HepG2 (cell line): Measurements from ENCODE around the gene RNASE2. TPM values are rescaled to one million over a fixed set of nuclear protein-coding genes. Genes with fewer than 3 reads are reported as not detected.
A peak's percentile ranks its signal among the peaks of the same experiment; 100 is the strongest.

ENCODE experiments used
- ETV5 ChIP-seq: IDR thresholded peaks from 2 replicates; pipeline ENCODE4 v1.6.1; 2018; ENCODE audit warnings: missing biosample characterization, missing genetic modification reagents, inconsistent platforms, borderline replicate concordance
- FOXA1 ChIP-seq, 2 experiments: fragments of 450-650 bp in 1 of 2; sonication (generic) in 1 of 2; formaldehyde crosslinking in 1 of 2; IDR thresholded peaks; 2 replicates each; pipeline versions ENCODE4 v1.4.0 to v1.6.1; 2016 to 2020; ENCODE audit warnings: missing genetic modification reagents in 1 of 2
- GABPB1 ChIP-seq: IDR thresholded peaks from 2 replicates; pipeline ENCODE4 v1.6.1; 2016; ENCODE audit warnings: mild to moderate bottlenecking, missing genetic modification reagents, moderate library complexity, missing compliant biosample characterization
- JUND ChIP-seq: sonication (generic); formaldehyde crosslinking; IDR thresholded peaks from 2 replicates; pipeline ENCODE4 v1.8.0; 2022; ENCODE audit warnings: mild to moderate bottlenecking, missing genetic modification reagents
- MYC ChIP-seq: sonication (generic); formaldehyde crosslinking; IDR thresholded peaks from 2 replicates; pipeline ENCODE4 v1.9.0; 2021; ENCODE audit warnings: missing genetic modification reagents, borderline replicate concordance
- PAWR ChIP-seq: sonication (generic); formaldehyde crosslinking; IDR thresholded peaks from 2 replicates; pipeline ENCODE4 v1.4.0; 2020; ENCODE audit warnings: missing genetic modification reagents, mild to moderate bottlenecking, borderline replicate concordance
- SP140L ChIP-seq: sonication (generic); formaldehyde crosslinking; IDR thresholded peaks from 2 replicates; pipeline ENCODE4 v1.4.0; 2020; ENCODE audit warnings: missing genetic modification reagents, borderline replicate concordance
- TARDBP ChIP-seq: sonication (generic); formaldehyde crosslinking; IDR thresholded peaks from 2 replicates; pipeline ENCODE4 v1.8.0; 2022; ENCODE audit warnings: mild to moderate bottlenecking, missing genetic modification reagents
- TCF7L2 ChIP-seq: IDR thresholded peaks from 2 replicates; pipeline ENCODE4 v1.6.1; 2011; ENCODE audit warnings: mild to moderate bottlenecking, low read depth, low read length, moderate library complexity
- U2AF2 ChIP-seq: fragments of 200-400 bp; formaldehyde crosslinking; IDR thresholded peaks from 2 replicates; pipeline ENCODE4 v1.6.1; 2017; ENCODE audit warnings: low read depth, mild to moderate bottlenecking, low read length
- ZFP36L2 ChIP-seq: sonication (generic); formaldehyde crosslinking; IDR thresholded peaks from 2 replicates; pipeline ENCODE4 v1.4.0; 2020; ENCODE audit warnings: missing genetic modification reagents
- ZNF121 ChIP-seq: sonication (generic); formaldehyde crosslinking; IDR thresholded peaks from 2 replicates; pipeline ENCODE4 v1.5.0; 2020; ENCODE audit warnings: mild to moderate bottlenecking, missing genetic modification reagents
- ZNF207 ChIP-seq: fragments of 450-650 bp; IDR thresholded peaks from 2 replicates; pipeline ENCODE4 v1.6.1; 2016; ENCODE audit warnings: antibody characterized with exemption, borderline replicate concordance
- ZNF367 ChIP-seq: sonication (generic); formaldehyde crosslinking; IDR thresholded peaks from 2 replicates; pipeline ENCODE4 v1.4.0; 2020; ENCODE audit warnings: missing genetic modification reagents, borderline replicate concordance
- ZNF446 ChIP-seq: sonication (generic); formaldehyde crosslinking; IDR thresholded peaks from 2 replicates; pipeline ENCODE4 v1.5.0; 2020; ENCODE audit warnings: mild to moderate bottlenecking, missing genetic modification reagents
- ZNF496 ChIP-seq: sonication (generic); formaldehyde crosslinking; IDR thresholded peaks from 2 replicates; pipeline ENCODE4 v1.8.1; 2023; ENCODE audit warnings: mild to moderate bottlenecking, moderate library complexity, missing genetic modification reagents; ENCODE audit not compliant: insufficient replicate concordance
- ZNF530 ChIP-seq: sonication (generic); formaldehyde crosslinking; IDR thresholded peaks from 2 replicates; pipeline ENCODE4 v1.5.0; 2020; ENCODE audit warnings: low read depth, mild to moderate bottlenecking, missing genetic modification reagents
- ZNF569 ChIP-seq: sonication (generic); formaldehyde crosslinking; IDR thresholded peaks from 2 replicates; pipeline ENCODE4 v1.5.0; 2020; ENCODE audit warnings: mild to moderate bottlenecking, missing genetic modification reagents, moderate library complexity, borderline replicate concordance
- ZNF577 ChIP-seq: sonication (generic); formaldehyde crosslinking; IDR thresholded peaks from 2 replicates; pipeline ENCODE4 v1.4.0; 2020; ENCODE audit warnings: mild to moderate bottlenecking, low read depth, missing genetic modification reagents, borderline replicate concordance
- ZNF598 ChIP-seq: sonication (generic); formaldehyde crosslinking; IDR thresholded peaks from 2 replicates; pipeline ENCODE4 v1.5.1; 2020; ENCODE audit warnings: mild to moderate bottlenecking, missing genetic modification reagents, borderline replicate concordance
- ZNF605 ChIP-seq: sonication (generic); formaldehyde crosslinking; IDR thresholded peaks from 2 replicates; pipeline ENCODE4 v1.8.0; 2022; ENCODE audit warnings: mild to moderate bottlenecking, missing genetic modification reagents
- ZNF777 ChIP-seq: sonication (generic); formaldehyde crosslinking; IDR thresholded peaks from 2 replicates; pipeline ENCODE4 v1.4.0; 2020; ENCODE audit warnings: missing genetic modification reagents
- ZNF878 ChIP-seq: sonication (generic); formaldehyde crosslinking; IDR thresholded peaks from 2 replicates; pipeline ENCODE4 v1.8.1; 2023; ENCODE audit warnings: mild to moderate bottlenecking, missing genetic modification reagents, moderate library complexity
- ZNF883 ChIP-seq: sonication (generic); formaldehyde crosslinking; IDR thresholded peaks from 2 replicates; pipeline ENCODE4 v1.5.1; 2020; ENCODE audit warnings: mild to moderate bottlenecking, missing genetic modification reagents; ENCODE audit errors: not compliant biosample characterization
- polyA plus RNA-seq, 8 experiments: library from polyadenylated mRNA; depleted of rRNA in 3 of 8; stranded (reverse) in 7 of 8; unstranded in 1 of 8; fragments of >200 nt; fragmentation: Illumina TruSeq in 4 of 8; extraction: Trizol in 4 of 8; gene quantifications; 2 replicates each; pipeline versions ENCODE4 v1.2.1 to v1.2.3, GENCODE V29; 2011 to 2016; ENCODE audit warnings: low read depth in 4 of 8, missing spikeins in 1 of 8, mixed read lengths in 1 of 8; ENCODE audit not compliant: insufficient read depth in 1 of 8
- total RNA-seq, 5 experiments: library from RNA; depleted of rRNA; stranded (reverse); fragments of >200 nt; fragmentation: Illumina TruSeq; extraction: Trizol; gene quantifications; 2 replicates each; pipeline ENCODE4 v1.2.3, GENCODE V29; 2016; ENCODE audit warnings: low read depth in 1 of 5
- TF ChIP-seq, protein P1 (sequence below): IDR thresholded peaks from 2 replicates; pipeline ENCODE4 v1.6.1; 2018; ENCODE audit warnings: missing genetic modification reagents, mild to moderate bottlenecking, missing compliant biosample characterization
- TF ChIP-seq, protein P2 (sequence below): IDR thresholded peaks from 2 replicates; pipeline ENCODE4 v1.6.1; 2016
- TF ChIP-seq, protein P3 (sequence below): sonication (generic); formaldehyde crosslinking; IDR thresholded peaks from 2 replicates; pipeline ENCODE4 v1.4.0; 2020; ENCODE audit warnings: missing genetic modification reagents
- TF ChIP-seq, protein P4 (sequence below): sonication (generic); formaldehyde crosslinking; IDR thresholded peaks from 2 replicates; pipeline ENCODE4 v1.8.1; 2023; ENCODE audit warnings: mild to moderate bottlenecking, missing genetic modification reagents, borderline replicate concordance

Gene RNASE2
- total and polyA plus RNA-seq, 2 of the 13 experiments (the other 11 are each of a cell fraction or from before 2014, with no cell fraction given) = 0.69 TPM; not detected in 1

DNA sequence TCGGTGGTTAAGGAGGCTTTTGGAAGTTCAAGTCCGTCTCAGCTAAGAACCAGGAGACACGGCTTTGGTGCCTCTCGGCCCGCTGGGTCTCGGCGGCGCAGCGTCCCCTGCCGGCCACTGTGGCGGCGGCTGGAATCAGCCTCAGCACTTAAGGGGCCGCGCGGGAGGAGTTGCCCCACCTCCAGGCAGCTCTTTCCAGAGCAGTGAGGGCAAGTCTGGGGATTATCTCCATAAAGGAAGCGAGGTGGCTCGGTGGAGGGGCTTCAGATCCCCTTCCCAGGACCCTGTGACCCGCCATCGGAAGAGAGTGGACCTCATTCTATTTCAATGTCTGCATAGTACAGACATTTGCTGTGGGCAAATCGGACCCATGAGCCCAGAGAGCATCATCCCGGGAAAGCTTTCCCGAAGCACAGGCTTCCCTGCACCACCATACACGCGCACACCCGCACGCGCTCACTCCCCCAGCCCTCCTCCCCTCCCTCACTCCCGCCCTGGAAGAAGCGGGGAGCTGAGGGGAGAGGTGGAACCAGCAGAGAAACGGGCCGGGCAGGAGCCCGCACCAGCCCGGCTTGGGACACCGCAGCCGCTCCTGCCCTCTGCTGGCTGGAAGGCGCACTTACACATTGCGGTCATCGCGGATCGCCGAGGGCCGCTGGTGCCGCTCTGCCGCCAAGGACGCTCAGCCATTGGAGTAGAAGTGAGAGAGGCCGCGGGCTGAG lies 15.9 kb downstream of the RNASE2 start (continued):
- TF ChIP-seq, protein P1, sequence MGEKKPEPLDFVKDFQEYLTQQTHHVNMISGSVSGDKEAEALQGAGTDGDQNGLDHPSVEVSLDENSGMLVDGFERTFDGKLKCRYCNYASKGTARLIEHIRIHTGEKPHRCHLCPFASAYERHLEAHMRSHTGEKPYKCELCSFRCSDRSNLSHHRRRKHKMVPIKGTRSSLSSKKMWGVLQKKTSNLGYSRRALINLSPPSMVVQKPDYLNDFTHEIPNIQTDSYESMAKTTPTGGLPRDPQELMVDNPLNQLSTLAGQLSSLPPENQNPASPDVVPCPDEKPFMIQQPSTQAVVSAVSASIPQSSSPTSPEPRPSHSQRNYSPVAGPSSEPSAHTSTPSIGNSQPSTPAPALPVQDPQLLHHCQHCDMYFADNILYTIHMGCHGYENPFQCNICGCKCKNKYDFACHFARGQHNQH (CRISPR knock-in tag) = peak; percentile 11; the same call in 1 of the 2 replicates
- TF ChIP-seq ZNF367 (no peak), ZNF496 (CRISPR knock-in tag) (no peak), ZNF569 (CRISPR knock-in tag) (no peak), JUND (CRISPR knock-in tag) (no peak), ZNF605 (CRISPR knock-in tag) (peak; percentile 94), TARDBP (CRISPR knock-in tag) (peak; percentile 50; the same call in 1 of the 2 replicates), ZNF878 (CRISPR knock-in tag) (no peak), FOXA1 (IDR thresholded peaks at IDR 0.05) (no peak), FOXA1 (CRISPR knock-in tag; IDR thresholded peaks at IDR 0.05) (0 out of 2 replicates have a peak, but pooled peaks have one; percentile 16), ZNF121 (CRISPR knock-in tag) (no peak), SP140L (peak; percentile 55; the same call in 1 of the 2 replicates), TCF7L2 (no peak), ZNF207 (no peak), ZNF530 (CRISPR knock-in tag) (no peak), ZNF577 (CRISPR knock-in tag) (no peak), ZFP36L2 (CRISPR knock-in tag) (0 out of 2 replicates have a peak, but pooled peaks have one; percentile 47), ZNF598 (CRISPR knock-in tag) (peak; percentile 90; the same call in 1 of the 2 replicates), ETV5 (0 out of 2 replicates have a peak, but pooled peaks have one; percentile 31), ZNF777 (CRISPR knock-in tag) (peak; percentile 77), GABPB1 (CRISPR knock-in tag) (peak; percentile 71), ZNF446 (no peak), PAWR (CRISPR knock-in tag) (no peak), U2AF2 (no peak), MYC (peak; percentile 50; the same call in 1 of the 2 replicates), ZNF883 (CRISPR knock-in tag) (peak; percentile 42)
- TF ChIP-seq, protein P2, sequence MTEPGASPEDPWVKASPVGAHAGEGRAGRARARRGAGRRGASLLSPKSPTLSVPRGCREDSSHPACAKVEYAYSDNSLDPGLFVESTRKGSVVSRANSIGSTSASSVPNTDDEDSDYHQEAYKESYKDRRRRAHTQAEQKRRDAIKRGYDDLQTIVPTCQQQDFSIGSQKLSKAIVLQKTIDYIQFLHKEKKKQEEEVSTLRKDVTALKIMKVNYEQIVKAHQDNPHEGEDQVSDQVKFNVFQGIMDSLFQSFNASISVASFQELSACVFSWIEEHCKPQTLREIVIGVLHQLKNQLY (CRISPR knock-in tag) = no peak; the same call in 1 of the 2 replicates
- TF ChIP-seq, protein P3, sequence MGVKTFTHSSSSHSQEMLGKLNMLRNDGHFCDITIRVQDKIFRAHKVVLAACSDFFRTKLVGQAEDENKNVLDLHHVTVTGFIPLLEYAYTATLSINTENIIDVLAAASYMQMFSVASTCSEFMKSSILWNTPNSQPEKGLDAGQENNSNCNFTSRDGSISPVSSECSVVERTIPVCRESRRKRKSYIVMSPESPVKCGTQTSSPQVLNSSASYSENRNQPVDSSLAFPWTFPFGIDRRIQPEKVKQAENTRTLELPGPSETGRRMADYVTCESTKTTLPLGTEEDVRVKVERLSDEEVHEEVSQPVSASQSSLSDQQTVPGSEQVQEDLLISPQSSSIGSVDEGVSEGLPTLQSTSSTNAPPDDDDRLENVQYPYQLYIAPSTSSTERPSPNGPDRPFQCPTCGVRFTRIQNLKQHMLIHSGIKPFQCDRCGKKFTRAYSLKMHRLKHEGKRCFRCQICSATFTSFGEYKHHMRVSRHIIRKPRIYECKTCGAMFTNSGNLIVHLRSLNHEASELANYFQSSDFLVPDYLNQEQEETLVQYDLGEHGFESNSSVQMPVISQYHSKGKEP = 0 out of 2 replicates have a peak, but pooled peaks have one; percentile 10
- TF ChIP-seq, protein P4, sequence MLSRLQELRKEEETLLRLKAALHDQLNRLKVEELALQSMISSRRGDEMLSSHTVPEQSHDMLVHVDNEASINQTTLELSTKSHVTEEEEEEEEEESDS (CRISPR knock-in tag) = no peak
